VCaP (cell line): ENCODE results near the gene CNOT2.

ENCODE experiments used
- H3K27ac ChIP-seq: fragments of 450-650 bp; 2 replicates; pipeline ENCODE4 v1.5.1; 2017
- CTCF ChIP-seq: fragments of 450-650 bp; conservative IDR thresholded peaks from 2 replicates; pipeline ENCODE4 v1.5.1; 2017; ENCODE audit warnings: mild to moderate bottlenecking, moderate library complexity

CNOT2 gene

GRCh38 chr12:70252832-70253231, 9.6 kb downstream of the CNOT2 start:
- H3K27ac ChIP-seq = no peak overlapping the region
- TF ChIP-seq CTCF = no peak

GRCh38 chr12:70254225-70254624, 11.0 kb downstream of the CNOT2 start:
- no peak overlapping the region for H3K27ac ChIP-seq
- no peak for TF ChIP-seq CTCF

- TF ChIP-seq CTCF = no peak
- H3K27ac ChIP-seq = no peak overlapping the region; the same call in 1 of the 2 replicates
These were observed 11.6 kb downstream of the CNOT2 start for GRCh38 chr12:70254846-70255245.

- TF ChIP-seq CTCF = no peak
- no peak overlapping the region; the same call in 1 of the 2 replicates for H3K27ac ChIP-seq
These were observed 12.1 kb downstream of the CNOT2 start for GRCh38 chr12:70255311-70255710.

- TF ChIP-seq CTCF = no peak
- no peak overlapping the region for H3K27ac ChIP-seq
These were observed 15.6 kb downstream of the CNOT2 start for GRCh38 chr12:70258605-70259403.

GRCh38 chr12:70260646-70261045, 17.4 kb downstream of the CNOT2 start:
- H3K27ac ChIP-seq = no peak overlapping the region

More at GRCh38 chr12:70260646-70261045, 17.4 kb downstream of the CNOT2 start:
- TF ChIP-seq CTCF = no peak
